Measurements from ENCODE around the gene C11orf58. TPM values are rescaled to one million over a fixed set of nuclear protein-coding genes. Genes with fewer than 3 reads are reported as not detected.

Gene C11orf58
- total RNA-seq, 1 donor from 2014 or later: 256 TPM

- FAIRE-seq: no peak
- no peaks in the 10 kb centered on the region for H3K27me3 ChIP-seq (ENCODE audit: control insufficient read depth, insufficient read depth, low read length)
- no peak for DNase-seq (ENCODE audit: low read depth)
- no peak for TF ChIP-seq CTCF (IDR thresholded peaks at IDR 0.05; ENCODE audit: insufficient read depth, low read length, severe bottlenecking)
- H3K4me3 ChIP-seq (ENCODE audit: low read depth, low read length): no peak overlapping the region
- H3K36me3 ChIP-seq (ENCODE audit: control insufficient read depth, insufficient read depth, low read length): no peaks in the 10 kb centered on the region
Measured at GRCh38 chr11:16794047-16794818, 55.8 kb downstream of the C11orf58 start.

- no peak overlapping the region for H3K4me3 ChIP-seq (ENCODE audit: low read depth, low read length)
- FAIRE-seq: no peak
- no peaks in the 10 kb centered on the region for H3K36me3 ChIP-seq (ENCODE audit: control insufficient read depth, insufficient read depth, low read length)
- DNase-seq (ENCODE audit: low read depth): no peak
- no peak for TF ChIP-seq CTCF (IDR thresholded peaks at IDR 0.05; ENCODE audit: insufficient read depth, low read length, severe bottlenecking)
- H3K27me3 ChIP-seq (ENCODE audit: control insufficient read depth, insufficient read depth, low read length): no peaks in the 10 kb centered on the region
Measured at GRCh38 chr11:16795146-16795545, 56.7 kb downstream of the C11orf58 start.

- no peak for TF ChIP-seq CTCF (IDR thresholded peaks at IDR 0.05; ENCODE audit: insufficient read depth, low read length, severe bottlenecking)
- no peak for FAIRE-seq
- no peaks in the 10 kb centered on the region for H3K36me3 ChIP-seq (ENCODE audit: control insufficient read depth, insufficient read depth, low read length)
- DNase-seq (ENCODE audit: low read depth): no peak
- H3K4me3 ChIP-seq (ENCODE audit: low read depth, low read length): no peak overlapping the region
- no peaks in the 10 kb centered on the region for H3K27me3 ChIP-seq (ENCODE audit: control insufficient read depth, insufficient read depth, low read length)
Measured at GRCh38 chr11:16796311-16796710, 57.9 kb downstream of the C11orf58 start.

GRCh38 chr11:16797776-16798175, 59.3 kb downstream of the C11orf58 start:
- Histone ChIP-seq H3K4me3 (ENCODE audit: low read depth, low read length) (no peak overlapping the region), H3K36me3 (ENCODE audit: control insufficient read depth, insufficient read depth, low read length) (no peaks in the 10 kb centered on the region), H3K27me3 (ENCODE audit: control insufficient read depth, insufficient read depth, low read length) (no peaks in the 10 kb centered on the region)
- TF ChIP-seq CTCF (IDR thresholded peaks at IDR 0.05; ENCODE audit: insufficient read depth, low read length, severe bottlenecking): no peak
- DNase-seq (ENCODE audit: low read depth) (no peak), FAIRE-seq (no peak)

DNA sequence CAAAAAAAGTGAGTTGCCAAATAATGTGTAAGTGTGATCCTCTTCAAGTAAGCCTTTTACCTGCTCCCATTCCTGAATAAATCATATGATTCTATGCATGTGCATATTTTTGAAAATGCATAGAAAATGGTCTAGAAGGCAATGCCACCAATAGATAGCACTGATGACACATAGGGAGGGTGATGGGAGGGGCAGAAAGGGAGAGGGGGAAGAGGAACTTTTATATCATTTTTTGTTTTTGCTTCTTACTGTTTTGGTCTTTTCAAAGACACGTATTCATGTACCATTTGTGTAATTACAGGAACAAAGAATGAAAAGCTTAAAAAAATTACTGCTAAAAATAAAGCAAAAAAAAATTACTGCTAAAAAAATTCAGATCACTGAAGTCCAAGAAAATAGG, 60.8 kb downstream of the C11orf58 start:
- Histone ChIP-seq H3K4me3 (ENCODE audit: low read depth, low read length) (no peak overlapping the region), H3K36me3 (ENCODE audit: control insufficient read depth, insufficient read depth, low read length) (no peaks in the 10 kb centered on the region), H3K27me3 (ENCODE audit: control insufficient read depth, insufficient read depth, low read length) (no peaks in the 10 kb centered on the region)
- no peak for FAIRE-seq
- DNase-seq (ENCODE audit: low read depth): no peak
- TF ChIP-seq CTCF (IDR thresholded peaks at IDR 0.05; ENCODE audit: insufficient read depth, low read length, severe bottlenecking): no peak

DNA sequence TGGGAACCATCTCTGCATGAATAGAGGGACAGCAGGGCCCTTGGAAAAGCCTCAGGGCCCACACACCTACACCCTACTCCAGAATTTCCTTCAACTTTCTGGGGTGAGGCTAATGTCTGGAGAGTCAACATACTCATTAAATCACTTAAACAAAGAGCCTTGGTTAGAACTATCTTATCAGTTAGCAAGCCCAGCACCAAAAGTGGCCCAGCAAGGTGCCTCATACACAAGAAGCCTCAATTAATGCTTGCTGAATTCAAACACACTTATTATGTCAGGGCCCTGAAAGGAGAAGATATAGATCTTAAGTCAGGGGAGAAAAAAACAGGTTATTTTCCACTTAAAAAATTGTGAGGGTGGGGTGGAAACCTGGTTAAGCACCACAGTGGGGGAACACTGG, 61.4 kb downstream of the C11orf58 start:
- no peaks in the 10 kb centered on the region for H3K36me3 ChIP-seq (ENCODE audit: control insufficient read depth, insufficient read depth, low read length)
- DNase-seq (ENCODE audit: low read depth): no peak
- no peak for TF ChIP-seq CTCF (IDR thresholded peaks at IDR 0.05; ENCODE audit: insufficient read depth, low read length, severe bottlenecking)
- no peak overlapping the region for H3K4me3 ChIP-seq (ENCODE audit: low read depth, low read length)
- FAIRE-seq: no peak
- no peaks in the 10 kb centered on the region for H3K27me3 ChIP-seq (ENCODE audit: control insufficient read depth, insufficient read depth, low read length)

Data from bronchial epithelial cell (primary cell).